BLaER1 treated with 17β-estradiol and CSF1 and Interleukin-3, amounts not matched to agents 10 nM and 100 nM (cell line): Measurements from ENCODE around the gene EID3.

Experiments
- H3K27ac ChIP-seq, 11 experiments: shearing (Covaris generic); formaldehyde crosslinking; 2 replicates each; pipeline ENCODE4 v1.8.1; 2022
- H3K27me3 ChIP-seq, 11 experiments: shearing (Covaris generic); formaldehyde crosslinking; 2 replicates each; pipeline ENCODE4 v1.8.1; 2022
- H3K36me3 ChIP-seq, 11 experiments: shearing (Covaris generic); formaldehyde crosslinking; 2 replicates each; pipeline ENCODE4 v1.8.1; 2022
- H3K4me1 ChIP-seq, 10 experiments: shearing (Covaris generic); formaldehyde crosslinking; 2 replicates each; pipeline ENCODE4 v1.8.1; 2022
- H3K4me2 ChIP-seq, 11 experiments: shearing (Covaris generic); formaldehyde crosslinking; 2 replicates each; pipeline ENCODE4 v1.8.1; 2022
- H3K4me3 ChIP-seq, 10 experiments: shearing (Covaris generic); formaldehyde crosslinking; 2 replicates each; pipeline ENCODE4 v1.8.1; 2022
- H3K9ac ChIP-seq, 11 experiments: shearing (Covaris generic); formaldehyde crosslinking; 2 replicates each; pipeline ENCODE4 v1.8.1; 2022
- H3K9me3 ChIP-seq, 11 experiments: shearing (Covaris generic); formaldehyde crosslinking; replicated peaks in 1 of 11; 2 replicates each; pipeline ENCODE4 v1.8.1; 2022
- H4K20me1 ChIP-seq, 11 experiments: shearing (Covaris generic); formaldehyde crosslinking; 2 replicates each; pipeline ENCODE4 v1.8.1; 2022
- Cebpa-rat ChIP-seq, 11 experiments: shearing (Covaris generic); IDR thresholded peaks; 2 replicates each; pipeline ENCODE4 v1.8.1; 2022

EID3 gene

DNA sequence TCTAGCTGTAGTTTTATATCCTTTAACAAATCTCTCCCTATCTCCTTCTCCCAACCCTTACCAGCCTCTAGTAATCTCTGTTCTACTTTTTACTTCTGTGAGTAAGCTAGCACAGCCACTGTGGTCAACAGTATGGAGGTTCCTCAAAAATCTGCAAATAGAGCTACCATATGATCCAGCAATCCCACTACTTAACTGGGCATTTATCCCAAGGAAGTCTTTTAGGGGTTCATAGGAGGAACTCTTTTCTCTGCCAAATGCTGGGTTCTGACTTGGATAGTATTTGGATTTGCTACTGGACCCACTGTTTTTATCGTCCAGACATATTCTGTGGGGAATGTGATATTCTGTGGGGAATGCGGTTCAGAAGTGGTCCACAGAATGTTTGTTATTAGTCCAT, 41.1 kb downstream of the EID3 start:
- Histone ChIP-seq H3K27ac (no peak overlapping the region), H3K9me3 (no peaks in the 10 kb centered on the region), H3K9ac (no peak overlapping the region), H3K27me3 (no peaks in the 10 kb centered on the region), H3K4me1 (no peaks in the 10 kb centered on the region), H3K4me3 (no peak overlapping the region), H3K36me3 (peaks cover 97 to 100% (median 100%) of the 10 kb centered on the region in 11 experiments), H3K4me2 (no peak overlapping the region), H4K20me1 (peaks cover 3 to 100% (median 37%) of the 10 kb centered on the region in 11 experiments; a peak in 18 of 22 replicates)
- no peak for TF ChIP-seq Cebpa-rat (IDR thresholded peaks at IDR 0.05)

- Histone ChIP-seq H4K20me1 (peaks cover 4 to 100% (median 39%) of the 10 kb centered on the region in 11 experiments; a peak in 18 of 22 replicates), H3K36me3 (peaks cover 96 to 100% (median 100%) of the 10 kb centered on the region in 11 experiments), H3K4me1 (no peaks in the 10 kb centered on the region), H3K9ac (no peak overlapping the region), H3K9me3 (no peaks in the 10 kb centered on the region), H3K27ac (no peak overlapping the region), H3K4me2 (no peak overlapping the region), H3K27me3 (no peaks in the 10 kb centered on the region), H3K4me3 (no peak overlapping the region)
- no peak for TF ChIP-seq Cebpa-rat (IDR thresholded peaks at IDR 0.05)
Measured at GRCh38 chr12:104345234-104346066, 41.9 kb downstream of the EID3 start.

- Histone ChIP-seq H3K9ac (no peak overlapping the region), H3K4me3 (no peak overlapping the region), H3K36me3 (peaks cover 95 to 100% (median 100%) of the 10 kb centered on the region in 11 experiments), H4K20me1 (peaks cover 4 to 99% (median 39%) of the 10 kb centered on the region in 11 experiments; a peak in 17 of 22 replicates), H3K4me2 (no peak overlapping the region), H3K4me1 (no peaks in the 10 kb centered on the region), H3K9me3 (no peaks in the 10 kb centered on the region), H3K27ac (no peak overlapping the region), H3K27me3 (no peaks in the 10 kb centered on the region)
- TF ChIP-seq Cebpa-rat (IDR thresholded peaks at IDR 0.05), result no peak
Measured at GRCh38 chr12:104347374-104348075, 44.0 kb downstream of the EID3 start.

DNA sequence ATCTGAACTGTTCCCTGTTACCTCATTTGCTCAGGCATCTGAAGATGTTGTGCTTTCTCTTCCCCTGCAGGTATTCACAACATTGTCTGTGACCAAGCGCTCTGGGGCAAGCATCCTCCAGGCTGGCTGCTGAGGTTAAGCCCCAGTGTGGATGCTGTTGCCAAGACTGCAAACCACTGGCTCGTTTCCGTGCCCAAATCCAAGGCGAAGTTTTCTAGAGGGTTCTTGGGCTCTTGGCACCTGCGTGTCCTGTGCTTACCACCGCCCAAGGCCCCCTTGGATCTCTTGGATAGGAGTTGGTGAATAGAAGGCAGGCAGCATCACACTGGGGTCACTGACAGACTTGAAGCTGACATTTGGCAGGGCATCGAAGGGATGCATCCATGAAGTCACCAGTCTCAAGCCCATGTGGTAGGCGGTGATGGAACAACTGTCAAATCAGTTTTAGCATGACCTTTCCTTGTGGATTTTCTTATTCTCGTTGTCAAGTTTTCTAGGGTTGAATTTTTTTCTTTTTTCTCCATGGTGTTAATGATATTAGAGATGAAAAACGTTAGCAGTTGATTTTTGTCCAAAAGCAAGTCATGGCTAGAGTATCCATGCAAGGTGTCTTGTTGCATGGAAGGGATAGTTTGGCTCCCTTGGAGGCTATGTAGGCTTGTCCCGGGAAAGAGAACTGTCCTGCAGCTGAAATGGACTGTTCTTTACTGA, 44.9 kb downstream of the EID3 start:
- Histone ChIP-seq H4K20me1 (peaks cover 4 to 90% (median 39%) of the 10 kb centered on the region in 11 experiments; a peak in 17 of 22 replicates), H3K36me3 (peaks cover 87 to 100% (median 99%) of the 10 kb centered on the region in 11 experiments), H3K9ac (no peak overlapping the region), H3K4me2 (no peak overlapping the region), H3K27me3 (no peaks in the 10 kb centered on the region), H3K27ac (no peak overlapping the region), H3K4me3 (no peak overlapping the region), H3K9me3 (no peaks in the 10 kb centered on the region), H3K4me1 (no peaks in the 10 kb centered on the region)
- no peak for TF ChIP-seq Cebpa-rat (IDR thresholded peaks at IDR 0.05)

DNA sequence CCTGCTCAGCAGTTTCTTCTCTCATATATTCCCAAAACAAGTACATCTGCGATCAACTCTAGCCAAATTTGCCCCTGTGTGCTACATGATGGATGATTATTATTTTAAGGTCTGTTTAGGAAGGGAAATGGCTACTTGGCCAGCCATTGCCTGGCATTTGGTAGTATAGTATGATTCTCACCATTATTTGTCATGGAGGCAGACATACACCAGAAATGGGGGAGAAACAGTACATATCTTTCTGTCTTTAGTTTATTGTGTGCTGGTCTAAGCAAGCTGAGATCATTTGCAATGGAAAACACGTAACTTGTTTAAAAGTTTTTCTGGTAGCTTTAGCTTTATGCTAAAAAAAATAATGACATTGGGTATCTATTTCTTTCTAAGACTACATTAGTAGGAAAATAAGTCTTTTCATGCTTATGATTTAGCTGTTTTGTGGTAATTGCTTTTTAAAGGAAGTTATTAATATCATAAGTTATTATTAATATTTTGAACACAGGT, 45.5 kb downstream of the EID3 start:
- Histone ChIP-seq H3K4me2 (no peak overlapping the region), H3K9ac (no peak overlapping the region), H3K27me3 (no peaks in the 10 kb centered on the region), H3K4me1 (no peaks in the 10 kb centered on the region), H4K20me1 (peaks cover 4 to 89% (median 36%) of the 10 kb centered on the region in 11 experiments; a peak in 17 of 22 replicates), H3K27ac (no peak overlapping the region), H3K4me3 (no peak overlapping the region), H3K9me3 (no peaks in the 10 kb centered on the region), H3K36me3 (peaks cover 84 to 100% (median 98%) of the 10 kb centered on the region in 11 experiments)
- TF ChIP-seq Cebpa-rat (IDR thresholded peaks at IDR 0.05), result no peak

DNA sequence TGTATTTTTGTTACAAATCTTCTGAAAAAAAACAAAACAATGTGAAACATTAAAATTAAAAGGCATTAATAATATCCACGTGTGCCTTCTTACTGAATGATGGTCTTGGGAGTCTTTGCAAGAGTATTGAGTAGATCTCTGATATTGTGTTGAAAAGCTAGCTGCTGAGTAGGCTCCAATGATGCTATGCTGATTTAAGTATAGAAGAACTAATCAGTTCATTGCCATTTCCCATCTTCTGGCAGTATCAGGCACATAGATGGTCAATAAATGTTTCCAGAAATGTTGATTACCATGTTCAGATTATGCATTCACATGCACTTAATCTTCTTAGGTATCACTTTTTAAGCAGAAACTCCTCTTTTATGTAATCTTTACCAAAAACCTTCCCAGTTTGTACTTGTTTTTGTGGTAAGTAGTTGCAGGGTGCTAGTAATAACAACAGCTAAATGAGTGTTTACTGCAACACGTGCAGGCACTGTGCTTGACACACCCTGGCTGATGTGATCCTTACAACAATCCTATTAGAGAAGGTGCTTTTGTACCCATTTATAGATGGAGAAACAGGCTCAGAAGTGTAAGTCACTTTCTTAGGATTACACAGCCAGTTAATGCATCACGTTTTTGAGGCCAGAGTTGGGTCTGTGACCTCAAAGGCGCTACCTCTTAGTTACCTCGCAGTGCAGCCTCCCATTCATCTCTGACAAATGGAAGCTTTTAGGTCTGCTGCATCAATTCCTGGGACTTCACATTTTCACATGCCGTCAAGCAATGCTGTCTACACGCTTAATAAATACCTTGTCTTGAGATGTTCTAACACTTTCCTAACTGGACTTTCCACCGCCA, 46.9 kb downstream of the EID3 start:
- Histone ChIP-seq H3K4me2 (no peak overlapping the region), H3K27ac (no peak overlapping the region), H4K20me1 (peaks cover 4 to 85% (median 24%) of the 10 kb centered on the region in 11 experiments; a peak in 17 of 22 replicates), H3K36me3 (peaks cover 71 to 100% (median 92%) of the 10 kb centered on the region in 11 experiments), H3K9ac (no peak overlapping the region), H3K9me3 (no peaks in the 10 kb centered on the region), H3K4me1 (no peaks in the 10 kb centered on the region), H3K4me3 (no peak overlapping the region), H3K27me3 (no peaks in the 10 kb centered on the region)
- TF ChIP-seq Cebpa-rat (IDR thresholded peaks at IDR 0.05), result no peak

- Histone ChIP-seq H4K20me1 (peaks cover 4 to 83% (median 20%) of the 10 kb centered on the region in 11 experiments; a peak in 17 of 22 replicates), H3K4me2 (no peak overlapping the region), H3K27ac (no peak overlapping the region), H3K27me3 (no peaks in the 10 kb centered on the region), H3K4me3 (no peak overlapping the region), H3K4me1 (no peaks in the 10 kb centered on the region), H3K9ac (no peak overlapping the region), H3K9me3 (no peaks in the 10 kb centered on the region), H3K36me3 (peaks cover 62 to 91% (median 83%) of the 10 kb centered on the region in 11 experiments)
- no peak for TF ChIP-seq Cebpa-rat (IDR thresholded peaks at IDR 0.05)
Measured at GRCh38 chr12:104351057-104351983, 47.8 kb downstream of the EID3 start.
